Measurements from ENCODE around the gene CEP128. TPM values are rescaled to one million over a fixed set of nuclear protein-coding genes. Genes with fewer than 3 reads are reported as not detected.

CEP128 gene
- total RNA-seq, 1 experiment from 2014 or later = 16.7 TPM

GRCh38 chr14:80475074-80475473 is 466.5 kb downstream of the CEP128 start:
- H3K27me3 Mint-ChIP-seq (ENCODE audit: insufficient read depth, unreplicated experiment) = no peaks in the 10 kb centered on the region
- no peak overlapping the region for H3K27ac Mint-ChIP-seq (ENCODE audit: unreplicated experiment)
- CTCF ChIA-PET = no interaction called here
- no peaks in the 10 kb centered on the region for H3K4me1 Mint-ChIP-seq (ENCODE audit: low read depth, unreplicated experiment)
- TF ChIP-seq CTCF (IDR thresholded peaks at IDR 0.05; ENCODE audit: insufficient read depth in 1 of 2, low read depth in 1 of 2, low read length in 1 of 2, severe bottlenecking in 1 of 2, unreplicated experiment in 1 of 2) = no peak
- H3K36me3 ChIP-seq (ENCODE audit: control insufficient read depth, insufficient read depth, low read length) = no peaks in the 10 kb centered on the region
- H3K4me3 Mint-ChIP-seq (ENCODE audit: unreplicated experiment) = no peak overlapping the region
- H3K9me3 Mint-ChIP-seq (ENCODE audit: unreplicated experiment) = peaks cover 14% of the 10 kb centered on the region
- H3K27me3 ChIP-seq (replicated peaks; ENCODE audit: control insufficient read depth, insufficient read depth, low read length) = no peaks in the 10 kb centered on the region
- peaks cover 12% of the 10 kb centered on the region for H3K9me3 ChIP-seq
- H3K4me3 ChIP-seq (ENCODE audit: low read depth, low read length) = no peak overlapping the region
- H3K36me3 Mint-ChIP-seq (ENCODE audit: insufficient read depth, unreplicated experiment) = no peaks in the 10 kb centered on the region
- BruUV-seq (replicated peaks) = no TSS peak
- intact Hi-C loops (cut with micrococcal nuclease; ENCODE audit: unreplicated experiment) = no loop called here
- no peaks in the 10 kb centered on the region for H3K4me1 ChIP-seq
- no peak for DNase-seq
- POLR2A ChIA-PET = no interaction called here

DNA sequence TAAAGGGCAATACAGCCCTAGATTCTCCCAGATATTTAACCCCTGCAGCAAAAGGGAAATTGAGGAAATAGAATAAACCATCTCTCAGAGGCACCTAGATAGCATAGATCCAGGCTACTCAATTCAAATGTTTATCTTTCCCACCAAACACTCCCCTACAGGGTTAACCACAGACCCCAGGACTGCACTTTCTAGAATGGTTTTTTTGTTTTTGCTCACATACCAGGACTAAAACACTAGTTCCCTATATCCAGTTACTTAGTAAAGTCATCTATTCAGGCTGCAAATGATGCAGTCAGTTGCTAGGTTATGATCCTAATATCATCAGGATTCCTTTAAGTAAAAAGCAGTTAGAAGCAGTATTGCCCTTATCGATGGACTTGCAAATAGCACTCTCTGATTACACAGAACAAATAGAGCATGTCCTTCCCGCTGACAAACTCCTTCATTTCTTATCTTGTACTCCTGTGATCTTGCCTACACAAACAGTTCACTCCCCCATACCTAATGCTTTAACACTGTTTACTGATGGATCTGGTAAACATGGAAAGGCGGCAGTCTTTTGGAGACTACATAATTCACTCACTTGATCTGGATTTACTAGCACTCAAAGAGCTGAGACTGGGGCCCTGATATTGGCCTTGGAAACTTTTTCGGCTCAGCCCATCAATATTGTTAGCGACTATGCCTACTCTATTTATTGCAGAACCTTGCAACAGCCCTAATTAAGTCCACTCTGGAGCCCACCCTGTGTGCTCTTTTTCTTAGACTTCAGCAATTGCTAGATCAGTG is 473.0 kb downstream of the CEP128 start:
- TF ChIP-seq CTCF (IDR thresholded peaks at IDR 0.05; ENCODE audit: insufficient read depth in 1 of 2, low read depth in 1 of 2, low read length in 1 of 2, severe bottlenecking in 1 of 2, unreplicated experiment in 1 of 2) = no peak
- H3K36me3 Mint-ChIP-seq (ENCODE audit: insufficient read depth, unreplicated experiment) = peaks cover 13% of the 10 kb centered on the region
- peak; percentile 67 to 84 for DNase-seq
- ChIA-PET CTCF (no interaction called here), POLR2A (no interaction called here)
- peak overlapping the region; percentile 59 for H3K27ac Mint-ChIP-seq (ENCODE audit: unreplicated experiment)
- peaks cover 16% of the 10 kb centered on the region for H3K4me1 ChIP-seq
- H3K27me3 ChIP-seq (replicated peaks; ENCODE audit: control insufficient read depth, insufficient read depth, low read length) = no peaks in the 10 kb centered on the region
- H3K27me3 Mint-ChIP-seq (ENCODE audit: insufficient read depth, unreplicated experiment) = no peaks in the 10 kb centered on the region
- H3K4me3 ChIP-seq (ENCODE audit: low read depth, low read length) = no peak overlapping the region
- H3K9me3 Mint-ChIP-seq (ENCODE audit: unreplicated experiment) = no peaks in the 10 kb centered on the region
- no peaks in the 10 kb centered on the region; the same call in 1 of the 2 replicates for H3K36me3 ChIP-seq (ENCODE audit: control insufficient read depth, insufficient read depth, low read length)
- no TSS peak for BruUV-seq (replicated peaks)
- no peak overlapping the region for H3K4me3 Mint-ChIP-seq (ENCODE audit: unreplicated experiment)
- H3K9me3 ChIP-seq = peaks cover 22% of the 10 kb centered on the region
- peaks cover 12% of the 10 kb centered on the region for H3K4me1 Mint-ChIP-seq (ENCODE audit: low read depth, unreplicated experiment)
- intact Hi-C loops (cut with micrococcal nuclease; ENCODE audit: unreplicated experiment) = loop anchor here (1.0 to 10.0 kb wide), 4 partner anchors 104 to 473 kb away; partner anchors contain the start of genes CEP128 and DIO2

DNA sequence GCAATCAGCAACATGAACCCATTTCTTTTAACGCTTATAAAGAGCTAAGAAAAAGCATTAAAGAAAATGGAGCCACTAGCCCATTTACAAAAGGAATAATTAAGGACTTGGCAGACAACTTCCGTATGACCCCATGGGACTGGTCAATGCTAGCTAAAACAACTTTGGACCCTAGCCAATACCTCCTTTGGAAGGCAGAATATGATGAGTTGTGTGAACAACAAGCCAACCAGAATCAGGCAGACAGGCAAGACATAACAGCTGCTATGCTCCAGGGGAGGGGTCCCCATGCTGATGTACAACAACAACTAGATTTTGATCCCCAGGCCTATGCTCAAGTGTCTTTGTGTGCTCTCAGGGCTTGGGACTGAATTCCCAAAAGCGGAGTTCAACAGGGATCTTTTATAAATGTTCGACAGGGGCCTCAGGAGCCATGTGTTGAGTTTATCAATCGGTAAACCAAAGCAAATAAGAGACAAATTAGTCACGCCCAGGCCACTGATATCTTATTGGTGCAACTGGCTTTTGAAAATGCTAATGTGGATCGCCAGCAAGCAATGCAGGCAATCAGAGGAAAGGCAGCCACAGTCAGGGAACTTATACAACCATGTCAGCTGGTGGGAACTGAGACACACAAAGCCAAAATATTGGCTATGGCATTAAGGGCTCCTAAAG is 475.9 kb downstream of the CEP128 start:
- Mint-ChIP-seq H3K27ac (ENCODE audit: unreplicated experiment) (no peak overlapping the region), H3K9me3 (ENCODE audit: unreplicated experiment) (no peaks in the 10 kb centered on the region), H3K27me3 (ENCODE audit: insufficient read depth, unreplicated experiment) (no peaks in the 10 kb centered on the region), H3K4me1 (ENCODE audit: low read depth, unreplicated experiment) (peaks cover 12% of the 10 kb centered on the region), H3K36me3 (ENCODE audit: insufficient read depth, unreplicated experiment) (peaks cover 13% of the 10 kb centered on the region), H3K4me3 (ENCODE audit: unreplicated experiment) (no peak overlapping the region)
- ChIA-PET POLR2A (no interaction called here), CTCF (no interaction called here)
- Histone ChIP-seq H3K4me3 (ENCODE audit: low read depth, low read length) (no peak overlapping the region), H3K9me3 (peaks cover 16% of the 10 kb centered on the region; the same call in 1 of the 2 replicates), H3K4me1 (peaks cover 16% of the 10 kb centered on the region), H3K36me3 (ENCODE audit: control insufficient read depth, insufficient read depth, low read length) (no peaks in the 10 kb centered on the region; the same call in 1 of the 2 replicates), H3K27me3 (replicated peaks; ENCODE audit: control insufficient read depth, insufficient read depth, low read length) (no peaks in the 10 kb centered on the region)
- no TSS peak for BruUV-seq (replicated peaks)
- no peak for DNase-seq
- TF ChIP-seq CTCF (IDR thresholded peaks at IDR 0.05; ENCODE audit: insufficient read depth in 1 of 2, low read depth in 1 of 2, low read length in 1 of 2, severe bottlenecking in 1 of 2, unreplicated experiment in 1 of 2) = no peak
- intact Hi-C loops (cut with micrococcal nuclease; ENCODE audit: unreplicated experiment) = loop anchor here (10.0 kb wide), 1 partner anchor 251 kb away; the partner anchor contains the start of gene DIO2

All from Caco-2 (cell line).